Caki2 (cell line): ENCODE measurements around the gene NES. TPM values are rescaled to one million over a fixed set of nuclear protein-coding genes. Genes with fewer than 3 reads are reported as not detected.

Experiments
- DNase-seq: peaks from one replicate; pipeline ENCODE4 v3.0.0-alpha.2; 2015; ENCODE audit warnings: low read depth
- in situ Hi-C: cut with HindIII; loops from 2 replicates; pipeline ENCODE4 v1.10.0; 2016; ENCODE audit warnings: low sequenced_read_pairs, low pct_unique_long_range_greater_than_20kb, mixed read lengths
- total RNA-seq: library from RNA; depleted of rRNA; stranded (reverse); fragments of >200 nt; shearing (Covaris generic); gene quantifications from 2 replicates; pipeline ENCODE4 v1.2.3, GENCODE V29; 2014; ENCODE audit warnings: low replicate concordance; rRNA removed

NES gene, protein sequence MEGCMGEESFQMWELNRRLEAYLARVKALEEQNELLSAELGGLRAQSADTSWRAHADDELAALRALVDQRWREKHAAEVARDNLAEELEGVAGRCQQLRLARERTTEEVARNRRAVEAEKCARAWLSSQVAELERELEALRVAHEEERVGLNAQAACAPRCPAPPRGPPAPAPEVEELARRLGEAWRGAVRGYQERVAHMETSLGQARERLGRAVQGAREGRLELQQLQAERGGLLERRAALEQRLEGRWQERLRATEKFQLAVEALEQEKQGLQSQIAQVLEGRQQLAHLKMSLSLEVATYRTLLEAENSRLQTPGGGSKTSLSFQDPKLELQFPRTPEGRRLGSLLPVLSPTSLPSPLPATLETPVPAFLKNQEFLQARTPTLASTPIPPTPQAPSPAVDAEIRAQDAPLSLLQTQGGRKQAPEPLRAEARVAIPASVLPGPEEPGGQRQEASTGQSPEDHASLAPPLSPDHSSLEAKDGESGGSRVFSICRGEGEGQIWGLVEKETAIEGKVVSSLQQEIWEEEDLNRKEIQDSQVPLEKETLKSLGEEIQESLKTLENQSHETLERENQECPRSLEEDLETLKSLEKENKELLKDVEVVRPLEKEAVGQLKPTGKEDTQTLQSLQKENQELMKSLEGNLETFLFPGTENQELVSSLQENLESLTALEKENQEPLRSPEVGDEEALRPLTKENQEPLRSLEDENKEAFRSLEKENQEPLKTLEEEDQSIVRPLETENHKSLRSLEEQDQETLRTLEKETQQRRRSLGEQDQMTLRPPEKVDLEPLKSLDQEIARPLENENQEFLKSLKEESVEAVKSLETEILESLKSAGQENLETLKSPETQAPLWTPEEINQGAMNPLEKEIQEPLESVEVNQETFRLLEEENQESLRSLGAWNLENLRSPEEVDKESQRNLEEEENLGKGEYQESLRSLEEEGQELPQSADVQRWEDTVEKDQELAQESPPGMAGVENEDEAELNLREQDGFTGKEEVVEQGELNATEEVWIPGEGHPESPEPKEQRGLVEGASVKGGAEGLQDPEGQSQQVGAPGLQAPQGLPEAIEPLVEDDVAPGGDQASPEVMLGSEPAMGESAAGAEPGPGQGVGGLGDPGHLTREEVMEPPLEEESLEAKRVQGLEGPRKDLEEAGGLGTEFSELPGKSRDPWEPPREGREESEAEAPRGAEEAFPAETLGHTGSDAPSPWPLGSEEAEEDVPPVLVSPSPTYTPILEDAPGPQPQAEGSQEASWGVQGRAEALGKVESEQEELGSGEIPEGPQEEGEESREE (N-terminal part only)
- 0.03 TPM in 2 replicates for total RNA-seq

GRCh38 chr1:156676820-156677615 is at the start of gene NES:
TSS of gene NES (minus strand) at chr1:156677407. CDS start at chr1:156677264, 143 bp downstream.
- in situ Hi-C loops = no loop called here
- DNase-seq = no peak

DNA sequence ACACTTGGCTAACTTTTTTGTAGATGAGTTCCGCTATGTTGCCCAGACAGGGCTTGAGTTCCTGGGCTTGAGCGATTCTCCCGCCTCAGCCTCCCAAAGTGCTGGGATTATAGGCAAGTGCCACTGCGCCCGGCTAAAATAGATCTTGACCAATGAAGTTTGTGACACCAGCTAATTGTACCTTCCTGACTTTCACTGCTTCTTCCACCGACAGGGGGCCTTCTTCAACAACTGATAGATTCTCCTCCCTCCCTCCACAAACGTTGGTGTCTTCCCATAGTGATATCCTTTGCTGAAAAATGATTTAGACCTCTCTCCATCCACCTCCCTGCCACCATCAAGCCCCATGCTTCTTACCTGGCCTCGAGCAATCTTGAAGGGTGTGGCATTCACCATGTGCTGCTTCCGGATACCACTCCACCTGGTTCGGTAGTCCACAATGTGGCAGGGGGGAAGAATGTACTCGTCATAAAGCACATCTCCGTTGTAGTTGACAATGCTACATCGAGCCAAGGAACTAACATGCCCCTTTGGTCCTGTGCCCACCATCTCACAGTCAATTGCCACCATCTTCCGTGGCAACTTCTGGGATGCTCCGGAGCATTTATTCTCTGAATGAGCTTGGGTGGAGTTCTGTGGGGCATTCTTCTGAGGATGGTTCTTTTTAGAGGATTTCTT is 49.5 kb upstream of the NES start:
- in situ Hi-C loops = no loop called here
- DNase-seq = peak; percentile 70

- DNase-seq = peak; percentile 85
- in situ Hi-C loops = no loop called here
Measured at GRCh38 chr1:156725683-156726280, 48.6 kb upstream of the NES start.

DNA sequence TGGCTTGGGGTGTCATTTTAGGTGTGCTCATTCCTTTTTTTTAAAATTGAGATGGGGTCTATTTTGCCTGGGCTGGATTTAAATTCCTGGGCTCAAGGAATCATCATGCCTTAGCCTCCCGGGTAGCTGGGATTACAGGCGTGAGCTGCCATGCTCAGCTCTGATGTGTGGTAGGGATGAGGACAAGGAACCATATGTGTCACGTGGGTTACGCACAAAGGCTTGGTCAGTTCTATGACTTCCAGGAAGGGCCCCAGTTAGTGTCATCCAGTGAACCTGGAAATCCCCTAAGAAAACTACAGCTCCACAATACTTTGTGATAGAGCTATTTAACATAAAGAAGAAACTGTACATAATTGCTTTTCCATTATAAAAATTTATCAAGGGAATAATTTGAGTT is 44.3 kb upstream of the NES start:
- no peak for DNase-seq
- in situ Hi-C loops = no loop called here

- in situ Hi-C loops = no loop called here
Measured at GRCh38 chr1:156721131-156721530, 43.9 kb upstream of the NES start.

GRCh38 chr1:156717351-156717750 is 40.1 kb upstream of the NES start:
- no peak for DNase-seq
- in situ Hi-C loops = no loop called here

More at GRCh38 chr1:156721131-156721530, 43.9 kb upstream of the NES start:
- no peak for DNase-seq

DNA sequence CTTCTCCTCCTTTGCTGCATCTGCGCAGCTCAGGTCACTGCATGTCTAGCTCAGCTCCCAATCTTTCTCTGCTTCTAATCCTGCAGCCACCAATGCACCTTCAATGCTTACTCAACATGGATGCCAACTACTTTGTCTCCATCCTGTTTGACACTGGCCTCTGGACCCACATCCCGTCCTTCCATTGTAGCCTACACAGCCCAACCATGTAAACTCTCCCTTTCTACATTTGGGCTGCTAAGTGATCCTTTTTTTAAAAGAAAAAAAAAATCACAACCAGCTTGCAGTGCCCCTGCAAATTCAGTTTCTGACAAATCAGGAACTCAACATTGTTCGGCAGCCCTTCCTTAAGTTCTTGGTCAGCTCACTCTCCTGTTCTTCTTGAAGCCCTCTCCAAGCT is 37.6 kb upstream of the NES start:
- DNase-seq = no peak
- in situ Hi-C loops = no loop called here

GRCh38 chr1:156712626-156713025 is 35.4 kb upstream of the NES start:
- peak; percentile 50 for DNase-seq

GRCh38 chr1:156711011-156711817 is 34.0 kb upstream of the NES start:
- DNase-seq = no peak
- in situ Hi-C loops = no loop called here

More at GRCh38 chr1:156712626-156713025, 35.4 kb upstream of the NES start:
- in situ Hi-C loops = no loop called here

DNA sequence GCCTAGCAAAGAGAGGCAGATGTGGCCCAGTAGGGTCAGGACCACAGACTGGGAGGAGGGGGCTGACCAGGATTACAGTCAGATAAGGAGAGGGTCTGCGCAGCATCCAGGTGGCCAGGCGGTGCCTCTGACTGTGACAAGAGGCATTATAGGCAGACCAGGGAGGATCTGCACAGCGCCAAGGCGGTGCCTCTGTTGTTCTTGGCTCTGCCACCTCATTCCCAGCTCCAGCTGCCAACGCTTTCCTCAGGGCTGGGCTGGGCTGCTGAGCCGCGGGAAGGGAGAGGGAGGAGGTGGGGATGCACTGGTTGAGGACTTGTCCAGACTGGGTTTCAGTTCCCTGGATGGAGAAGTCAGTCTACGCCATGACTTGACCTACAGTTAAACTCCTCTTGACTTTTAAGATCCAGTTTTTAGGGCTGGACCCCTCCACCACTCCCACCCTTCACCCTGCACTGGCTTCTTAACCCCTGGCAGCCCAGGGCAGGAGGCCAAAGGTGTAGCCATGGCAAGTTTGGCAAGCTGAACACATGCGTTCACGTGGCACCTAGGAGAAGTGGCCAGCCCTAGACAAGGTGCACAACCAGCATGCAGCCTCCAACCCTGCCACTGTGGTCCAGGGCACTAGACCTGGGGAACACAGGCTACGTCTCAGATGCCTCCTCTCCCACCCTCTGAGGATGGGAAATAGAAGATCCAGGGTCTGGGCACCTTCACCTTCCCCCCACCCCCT is 32.7 kb upstream of the NES start:
- in situ Hi-C loops = no loop called here
- peak; percentile 82 for DNase-seq

DNA sequence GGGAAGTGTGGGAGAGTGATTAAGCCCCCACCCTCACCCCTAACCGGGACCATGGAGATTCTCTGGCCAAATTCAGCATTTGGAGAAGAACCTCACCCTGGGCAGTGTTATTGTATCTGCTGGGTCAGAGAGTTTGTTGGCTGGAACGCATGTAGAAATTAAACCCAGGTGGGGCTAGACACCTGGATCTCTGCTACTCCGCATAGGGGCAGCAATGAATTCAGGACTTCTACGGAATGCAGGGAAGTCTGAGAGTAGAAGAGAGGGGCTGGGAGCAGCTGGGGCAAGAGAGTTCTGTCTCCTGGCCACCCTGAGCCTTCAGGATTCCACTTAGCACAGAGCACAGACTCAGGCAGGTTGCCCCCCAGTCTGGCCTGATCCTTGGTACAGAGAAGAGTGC is 31.8 kb upstream of the NES start:
- DNase-seq = no peak
- in situ Hi-C loops = no loop called here

- in situ Hi-C loops = no loop called here
Measured at GRCh38 chr1:156708218-156708661, 31.0 kb upstream of the NES start.

GRCh38 chr1:156707417-156708217 is 30.4 kb upstream of the NES start:
- in situ Hi-C loops = no loop called here

More at GRCh38 chr1:156708218-156708661, 31.0 kb upstream of the NES start:
- DNase-seq = no peak

DNA sequence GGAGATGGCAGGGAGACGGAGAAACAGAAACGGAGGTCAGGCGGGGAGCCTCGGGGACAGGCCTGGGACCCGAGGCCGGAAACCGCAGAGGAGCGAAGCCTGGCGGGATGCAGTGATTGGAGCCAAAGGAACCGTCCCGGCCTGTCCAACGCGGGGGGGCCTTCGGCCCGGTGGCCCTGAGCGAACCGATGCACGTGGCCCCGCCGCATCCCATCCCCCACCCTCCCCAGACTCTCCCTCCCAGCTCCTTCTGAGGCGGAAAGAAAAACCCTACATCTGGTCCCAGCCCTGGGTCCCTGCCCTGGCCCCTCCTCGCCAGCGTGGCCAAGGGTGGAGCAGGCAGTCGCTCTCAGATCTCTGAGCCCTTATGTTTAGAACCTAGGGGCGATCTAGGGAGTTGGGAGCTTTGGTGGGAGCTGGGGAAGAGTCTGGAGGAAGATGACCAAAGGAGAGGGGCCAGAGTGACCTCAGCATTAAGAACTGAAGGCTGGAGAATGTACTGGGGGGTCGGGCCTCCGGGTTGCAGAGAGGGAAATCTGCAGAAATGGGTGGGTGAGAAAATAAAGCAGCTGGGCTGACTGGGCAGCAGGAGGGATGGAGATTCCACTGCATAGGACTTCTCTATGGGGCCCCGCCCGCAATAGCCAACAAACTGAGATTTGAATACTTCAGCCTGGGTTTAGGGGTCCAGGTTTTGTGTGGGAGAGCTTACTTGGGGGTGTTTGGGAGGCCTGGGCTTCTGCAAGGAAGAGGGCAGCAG is 29.6 kb upstream of the NES start:
- DNase-seq = no peak
- in situ Hi-C loops = no loop called here

More at GRCh38 chr1:156707417-156708217, 30.4 kb upstream of the NES start:
- no peak for DNase-seq
